GM12878 (cell line): ENCODE measurements around the gene HGS. TPM values are rescaled to one million over a fixed set of nuclear protein-coding genes. Genes with fewer than 3 reads are reported as not detected.

Experiments used
- ATAC-seq: fragments of 200-7000 bp; cut with Tn5 transposase; 3 replicates; pipeline ENCODE4 v1.9.1; 2020; ENCODE audit warnings: mild to moderate bottlenecking, moderate library complexity
- BruUV-seq: library from RNA; stranded (reverse); fragments of 400-500 nt; replicated peaks from 2 replicates; lab custom pipeline; 2021; lab: Mats Ljungman, UMichigan
- CTCF ChIA-PET: fragments of 300-600 bp; sonication (Branson Sonifier 250); formaldehyde crosslinking; extraction: SDS; loops from one replicate; lab custom pipeline; 2021; ENCODE audit warnings: inconsistent platforms; lab: Yijun Ruan, JAX
- POLR2A ChIA-PET: fragments of 350-600 bp; formaldehyde crosslinking; extraction: SDS; loops from one replicate; lab custom pipeline; 2021; ENCODE audit warnings: inconsistent platforms; lab: Charles Lee
- RAD21 ChIA-PET: fragments of 300-600 bp; sonication (Branson Sonifier 250); formaldehyde crosslinking; loops from one replicate; lab custom pipeline; 2023; ENCODE audit warnings: antibody characterized with exemption; ENCODE audit not compliant: unreplicated experiment; lab: Charles Lee
- SMC1A ChIA-PET: fragments of 300-600 bp; sonication (Branson Sonifier 250); formaldehyde crosslinking; loops from one replicate; lab custom pipeline; 2023; ENCODE audit not compliant: unreplicated experiment, uncharacterized antibody; lab: Charles Lee
- DNase-seq: peaks from one replicate; pipeline ENCODE4 v3.0.0-alpha.2; 2011; ENCODE audit warnings: low read depth, low spot score
- FAIRE-seq: peaks from 3 replicates; lab custom pipeline; 2011; peaks lifted over from hg19 to GRCh38; lab: Jason Lieb, UNC
- H2AFZ ChIP-seq: 2 replicates; pipeline ENCODE4 v1.6.0; 2011; ENCODE audit warnings: low read depth, low read length, control low read depth; ENCODE audit not compliant: control insufficient read depth
- H3K27ac ChIP-seq: 2 replicates; pipeline ENCODE4 v1.5.1; 2011; ENCODE audit warnings: control low read depth; ENCODE audit not compliant: control insufficient read depth, insufficient read depth
- H3K27me3 ChIP-seq, 2 experiments: replicated peaks in 1 of 2; 2 replicates each; pipeline versions ENCODE4 v1.6.0 to v1.6.1; 2011; ENCODE audit warnings: low read length in 1 of 2; ENCODE audit not compliant: control insufficient read depth in 2 of 2, insufficient read depth in 2 of 2
- H3K36me3 ChIP-seq, 2 experiments: 2 replicates each; pipeline ENCODE4 v1.5.1; 2011; ENCODE audit warnings: low read length in 1 of 2; ENCODE audit not compliant: control insufficient read depth in 2 of 2, insufficient read depth in 2 of 2
- H3K4me1 ChIP-seq: 2 replicates; pipeline ENCODE4 v1.6.1; 2011; ENCODE audit warnings: mild to moderate bottlenecking, low read length, moderate library complexity, mixed read lengths; ENCODE audit not compliant: control insufficient read depth, insufficient read depth
- H3K4me2 ChIP-seq: 2 replicates; pipeline ENCODE4 v1.6.0; 2011; ENCODE audit warnings: control low read depth; ENCODE audit not compliant: control insufficient read depth, insufficient read depth
- H3K4me3 ChIP-seq: fragments of 200-600 bp; sonication (generic); 2 replicates; pipeline ENCODE4 v1.5.1; 2016
- H3K79me2 ChIP-seq: 2 replicates; pipeline ENCODE4 v1.6.0; 2011; ENCODE audit warnings: low read length; ENCODE audit not compliant: control insufficient read depth, insufficient read depth
- H3K9ac ChIP-seq: 2 replicates; pipeline ENCODE4 v1.8.0; 2011; ENCODE audit warnings: low read length, control low read depth, mixed read lengths; ENCODE audit not compliant: control insufficient read depth, insufficient read depth
- H3K9me3 ChIP-seq: replicated peaks from 3 replicates; pipeline ENCODE4 v1.5.1; 2011; ENCODE audit warnings: mild to moderate bottlenecking, low read length; ENCODE audit not compliant: control insufficient read depth, insufficient read depth
- H4K20me1 ChIP-seq: 2 replicates; pipeline ENCODE4 v1.6.0; 2011; ENCODE audit not compliant: control insufficient read depth, insufficient read depth
- CREB1 ChIP-seq: IDR thresholded peaks from 2 replicates; pipeline ENCODE4 v1.6.1; 2012; ENCODE audit warnings: low read depth, mild to moderate bottlenecking, inconsistent platforms
- GATAD2B ChIP-seq: fragments of 450-650 bp; conservative IDR thresholded peaks from 2 replicates; pipeline ENCODE4 v1.6.1; 2017; ENCODE audit warnings: low read depth, mild to moderate bottlenecking, moderate library complexity
- MAX ChIP-seq: IDR thresholded peaks from 2 replicates; pipeline ENCODE4 v1.6.1; 2012; ENCODE audit warnings: low read depth, low read length, improper control_type of control experiment
- MEF2B ChIP-seq: fragments of 450-650 bp; IDR thresholded peaks from 2 replicates; pipeline ENCODE4 v1.6.1; 2018; ENCODE audit warnings: mild to moderate bottlenecking, moderate library complexity; ENCODE audit not compliant: partially characterized antibody, poor library complexity, severe bottlenecking
- PML ChIP-seq: IDR thresholded peaks from 2 replicates; pipeline ENCODE4 v1.6.1; 2012; ENCODE audit warnings: low read length, inconsistent platforms
- SREBF2 ChIP-seq: IDR thresholded peaks from 2 replicates; pipeline ENCODE4 v1.6.1; 2012; ENCODE audit warnings: mild to moderate bottlenecking, low read length
- STAT1 ChIP-seq: fragments of 450-650 bp; conservative IDR thresholded peaks from 2 replicates; pipeline ENCODE4 v1.6.1; 2014; ENCODE audit warnings: antibody characterized with exemption, mild to moderate bottlenecking
- TAF1 ChIP-seq: IDR thresholded peaks from 2 replicates; pipeline ENCODE4 v1.6.1; 2011; ENCODE audit warnings: mild to moderate bottlenecking, low read depth, low read length, borderline replicate concordance
- ZBTB11 ChIP-seq: fragments of 450-650 bp; formaldehyde crosslinking; IDR thresholded peaks from 2 replicates; pipeline ENCODE4 v1.5.0; 2022; ENCODE audit warnings: mild to moderate bottlenecking, missing genetic modification characterization
- ZBTB4 ChIP-seq: fragments of 450-650 bp; formaldehyde crosslinking; IDR thresholded peaks from 2 replicates; pipeline ENCODE4 v1.4.0; 2022; ENCODE audit warnings: mild to moderate bottlenecking, moderate library complexity
- ZSCAN29 ChIP-seq: fragments of 450-650 bp; IDR thresholded peaks from 2 replicates; pipeline ENCODE4 v1.6.1; 2017; ENCODE audit warnings: mild to moderate bottlenecking, moderate library complexity
- WGBS: methylation state at CpG from one replicate; pipeline ENCODE4 v1.1.6; 2016; ENCODE audit warnings: low lambda C conversion rate; ENCODE audit not compliant: insufficient replicate concordance, insufficient coverage; ENCODE audit errors: missing lambda C conversion rate; 5-methylcytosine and 5-hydroxymethylcytosine counted together
- in situ Hi-C: fragments of 300-500 bp; cut with MboI; formaldehyde crosslinking; loops from 9 replicates; pipeline ENCODE4 v1.14.3; 2018; ENCODE audit warnings: mixed read lengths
- intact Hi-C: fragments of 100-400 bp; cut with micrococcal nuclease; formaldehyde crosslinking; loops from one replicate; pipeline ENCODE4 v1.14.2; 2022; ENCODE audit not compliant: unreplicated experiment
- polyA plus RNA-seq, 11 experiments: library from polyadenylated mRNA; depleted of rRNA in 4 of 11; unstranded in 6 of 11; stranded (reverse) in 5 of 11; fragments of >200 nt; fragmentation: Nextera tagmentation in 4 of 11; fragmentation: Illumina TruSeq in 1 of 11; extraction: Ambion mirVana in 4 of 11; extraction: Trizol in 1 of 11; gene quantifications; 1 replicate in 1 of 11; 2 replicates in 10 of 11; pipeline versions ENCODE4 v1.2.1 to v1.2.3, GENCODE V29; 2011 to 2016; ENCODE audit warnings: inconsistent platforms in 2 of 11, missing spikeins in 2 of 11, low read depth in 1 of 11
- total RNA-seq, 4 experiments: library from RNA; depleted of rRNA in 3 of 4; stranded (reverse); fragments of >200 nt in 3 of 4; fragmentation: Illumina TruSeq in 1 of 4; extraction: Trizol in 1 of 4; gene quantifications; 2 replicates each; pipeline versions ENCODE4 v1.2.1 to v1.2.3, GENCODE V29; 2013 to 2021
- TF ChIP-seq, protein P1 (sequence below): fragments of 150-350 bp; IDR thresholded peaks from 2 replicates; pipeline ENCODE4 v1.6.1; 2014; ENCODE audit warnings: mild to moderate bottlenecking, low read depth, low read length

The HGS gene
- total and polyA plus RNA-seq, 10 of the 15 experiments (the other 5 are each of a cell fraction or from before 2014, with no cell fraction given) = 2.2 to 85.6 (median 55.3) TPM

GRCh38 chr17:81713004-81713555, 29.3 kb downstream of the HGS start:
- H3K4me3 ChIP-seq = peak overlapping the region; percentile 89
- H3K36me3 ChIP-seq = peaks cover 4 to 6% of the 10 kb centered on the region in 2 experiments; a peak in 3 of 4 replicates
- POLR2A ChIA-PET = interaction anchor here (1.4 to 1.5 kb wide), 2 partner anchors 10 to 254 kb away, joined by 3 to 4 read pairs; partner anchors contain the start of gene MRPL12
- H3K4me1 ChIP-seq = peaks cover 18% of the 10 kb centered on the region
- H3K79me2 ChIP-seq = peaks cover 20% of the 10 kb centered on the region
- ATAC-seq (no peak), FAIRE-seq (no peak), DNase-seq (no peak)
- no peak overlapping the region for H3K27ac ChIP-seq
- no peaks in the 10 kb centered on the region for H4K20me1 ChIP-seq
- no peak overlapping the region for H2AFZ ChIP-seq
- CTCF ChIA-PET = interaction anchor here (0.7 to 1.8 kb wide), 5 partner anchors 10 to 157 kb away, joined by 3 to 9 read pairs (median 3); partner anchors contain the start of gene MRPL12
- SMC1A ChIA-PET = interaction anchor here (0.8 to 1.3 kb wide), 2 partner anchors 30 to 132 kb away, joined by 3 read pairs; no protein-coding TSS in a partner anchor
- RAD21 ChIA-PET = no interaction called here
- no peaks in the 10 kb centered on the region for H3K27me3 ChIP-seq
- H3K9me3 ChIP-seq = no peaks in the 10 kb centered on the region
- TF ChIP-seq MAX = no peak
- TF ChIP-seq TAF1 = no peak
- no peak for TF ChIP-seq STAT1
- TF ChIP-seq CREB1 = no peak
- TF ChIP-seq, protein P1, sequence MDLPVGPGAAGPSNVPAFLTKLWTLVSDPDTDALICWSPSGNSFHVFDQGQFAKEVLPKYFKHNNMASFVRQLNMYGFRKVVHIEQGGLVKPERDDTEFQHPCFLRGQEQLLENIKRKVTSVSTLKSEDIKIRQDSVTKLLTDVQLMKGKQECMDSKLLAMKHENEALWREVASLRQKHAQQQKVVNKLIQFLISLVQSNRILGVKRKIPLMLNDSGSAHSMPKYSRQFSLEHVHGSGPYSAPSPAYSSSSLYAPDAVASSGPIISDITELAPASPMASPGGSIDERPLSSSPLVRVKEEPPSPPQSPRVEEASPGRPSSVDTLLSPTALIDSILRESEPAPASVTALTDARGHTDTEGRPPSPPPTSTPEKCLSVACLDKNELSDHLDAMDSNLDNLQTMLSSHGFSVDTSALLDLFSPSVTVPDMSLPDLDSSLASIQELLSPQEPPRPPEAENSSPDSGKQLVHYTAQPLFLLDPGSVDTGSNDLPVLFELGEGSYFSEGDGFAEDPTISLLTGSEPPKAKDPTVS = no peak
- no peak for TF ChIP-seq GATAD2B
- no peak for TF ChIP-seq ZBTB11 (CRISPR knock-in tag)
- TF ChIP-seq ZBTB4 = no peak
- no peak for TF ChIP-seq SREBF2
- no peak for TF ChIP-seq MEF2B
- TF ChIP-seq ZSCAN29 = no peak
- TF ChIP-seq PML = no peak
- intact Hi-C loops = no loop called here
- in situ Hi-C loops = no loop called here
- no TSS peak for BruUV-seq
- peak overlapping the region; percentile 60 for H3K4me2 ChIP-seq
- H3K9ac ChIP-seq = peak overlapping the region; percentile 71
- WGBS = 70% methylated on average over 18 of the region's 18 CpGs
